ELF-1 (cell line): ENCODE results near the gene MATR3.
"Not testable (repeated sequence)": the region's sequence is repeated elsewhere in the genome, so short reads cannot be mapped to it uniquely, and the experiment has no call there.

Experiments used
- DNase-seq: peaks from one replicate; pipeline ENCODE4 v3.0.0-alpha.2; 2016; ENCODE audit warnings: low read depth, low spot score

MATR3 gene, protein sequence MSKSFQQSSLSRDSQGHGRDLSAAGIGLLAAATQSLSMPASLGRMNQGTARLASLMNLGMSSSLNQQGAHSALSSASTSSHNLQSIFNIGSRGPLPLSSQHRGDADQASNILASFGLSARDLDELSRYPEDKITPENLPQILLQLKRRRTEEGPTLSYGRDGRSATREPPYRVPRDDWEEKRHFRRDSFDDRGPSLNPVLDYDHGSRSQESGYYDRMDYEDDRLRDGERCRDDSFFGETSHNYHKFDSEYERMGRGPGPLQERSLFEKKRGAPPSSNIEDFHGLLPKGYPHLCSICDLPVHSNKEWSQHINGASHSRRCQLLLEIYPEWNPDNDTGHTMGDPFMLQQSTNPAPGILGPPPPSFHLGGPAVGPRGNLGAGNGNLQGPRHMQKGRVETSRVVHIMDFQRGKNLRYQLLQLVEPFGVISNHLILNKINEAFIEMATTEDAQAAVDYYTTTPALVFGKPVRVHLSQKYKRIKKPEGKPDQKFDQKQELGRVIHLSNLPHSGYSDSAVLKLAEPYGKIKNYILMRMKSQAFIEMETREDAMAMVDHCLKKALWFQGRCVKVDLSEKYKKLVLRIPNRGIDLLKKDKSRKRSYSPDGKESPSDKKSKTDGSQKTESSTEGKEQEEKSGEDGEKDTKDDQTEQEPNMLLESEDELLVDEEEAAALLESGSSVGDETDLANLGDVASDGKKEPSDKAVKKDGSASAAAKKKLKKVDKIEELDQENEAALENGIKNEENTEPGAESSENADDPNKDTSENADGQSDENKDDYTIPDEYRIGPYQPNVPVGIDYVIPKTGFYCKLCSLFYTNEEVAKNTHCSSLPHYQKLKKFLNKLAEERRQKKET

DNA sequence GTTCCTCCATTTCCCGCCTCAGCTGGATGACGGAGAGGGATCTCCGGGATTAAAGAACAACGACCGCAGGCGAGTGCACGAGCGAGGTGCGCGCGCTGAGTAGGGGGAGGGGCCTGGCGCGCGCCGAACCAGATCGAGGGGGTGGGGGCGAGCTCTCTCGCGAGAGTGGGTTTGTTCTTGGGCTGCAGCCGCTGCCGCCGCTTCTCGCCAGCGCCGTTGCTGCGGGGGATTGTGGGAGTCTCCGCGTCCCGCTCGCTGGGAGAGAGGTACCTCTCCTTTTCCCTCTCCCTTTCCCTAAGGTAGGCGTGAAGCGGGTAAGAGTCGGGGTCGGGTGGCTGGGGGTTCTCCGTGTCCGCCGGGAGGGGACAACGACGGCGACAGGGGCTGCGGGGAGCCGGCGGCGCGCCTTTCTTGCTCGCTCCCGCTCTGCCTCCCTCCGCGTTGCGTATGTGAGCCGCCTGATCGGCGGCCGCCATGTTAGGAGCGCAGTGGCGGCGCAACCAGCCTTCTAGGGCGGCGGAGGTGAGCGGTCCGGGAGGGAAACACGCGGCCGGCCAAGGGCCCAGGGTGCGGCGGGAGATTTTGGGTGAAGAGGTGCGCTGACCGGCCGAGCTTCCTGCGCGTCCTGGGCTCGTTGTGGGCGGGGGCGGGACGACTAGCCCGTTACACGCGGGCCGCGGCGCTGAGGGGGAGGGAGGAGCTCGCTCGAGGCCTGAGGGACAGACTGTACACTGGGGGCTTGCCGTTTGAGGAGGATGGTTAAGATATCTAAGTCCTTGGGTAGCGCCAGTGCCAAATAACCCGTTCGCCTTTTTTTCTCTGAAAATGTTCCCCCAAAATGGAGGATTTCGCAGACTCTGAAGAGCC, at the start of gene MATR3:
Gene MATR3 (plus strand): TSS at position 234 of the 867 bp plus-strand sequence. CDS start 13,676 bp downstream, outside the sequence.
- DNase-seq: peak; percentile 97

DNA sequence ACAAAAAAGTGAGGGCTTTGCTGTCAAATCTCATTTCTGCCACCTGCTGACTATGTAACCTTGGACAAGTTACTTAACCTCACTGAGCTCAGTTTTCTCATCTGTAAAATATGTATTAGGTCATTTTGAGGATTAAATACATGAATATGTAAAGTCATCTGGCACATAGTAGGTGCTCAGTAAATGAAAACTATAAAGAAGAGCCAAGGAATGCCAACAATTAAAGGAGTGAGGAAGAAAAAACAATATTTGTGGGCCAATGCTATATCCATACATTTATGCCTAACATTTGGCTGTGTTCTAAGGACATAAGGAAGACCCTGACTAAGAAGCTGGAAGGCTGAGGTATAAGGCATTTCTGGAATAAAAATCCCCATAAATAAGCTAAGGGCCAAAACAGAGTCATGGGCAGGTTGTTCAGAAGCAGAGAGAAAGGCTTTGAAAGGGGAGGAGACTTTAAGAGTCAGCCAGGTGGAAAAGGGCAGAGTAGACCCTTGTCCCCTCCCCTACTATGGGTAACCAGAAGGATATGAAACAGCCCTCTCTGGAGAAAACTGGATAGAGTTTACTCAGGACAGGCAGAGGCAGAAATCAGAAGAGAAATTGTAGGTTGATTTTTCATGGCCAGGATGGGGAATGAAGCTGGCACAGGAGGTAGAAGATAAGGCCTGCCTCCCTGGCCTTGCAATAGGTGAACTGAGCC, 47.8 kb upstream of the MATR3 start:
- no peak for DNase-seq

DNA sequence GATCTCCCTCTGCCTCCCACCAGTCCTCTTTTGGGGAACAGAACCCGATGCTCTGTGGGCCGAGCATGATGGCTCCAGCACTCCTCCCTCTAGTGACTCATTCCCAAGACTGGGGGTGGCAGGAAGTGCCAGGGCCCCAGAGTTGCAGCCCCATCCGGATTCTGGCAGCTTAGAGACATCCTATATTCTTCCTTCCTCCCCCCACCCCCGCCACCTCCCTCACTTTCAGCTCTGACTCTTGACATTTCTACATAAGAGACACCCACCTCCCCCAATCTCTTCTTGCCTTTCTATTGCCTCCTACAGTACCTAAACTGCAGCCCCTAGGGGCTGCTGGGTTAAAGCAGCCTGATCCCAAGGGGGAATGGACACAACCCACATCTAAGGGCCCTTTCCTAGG, 47.1 kb upstream of the MATR3 start:
- DNase-seq: no peak

DNA sequence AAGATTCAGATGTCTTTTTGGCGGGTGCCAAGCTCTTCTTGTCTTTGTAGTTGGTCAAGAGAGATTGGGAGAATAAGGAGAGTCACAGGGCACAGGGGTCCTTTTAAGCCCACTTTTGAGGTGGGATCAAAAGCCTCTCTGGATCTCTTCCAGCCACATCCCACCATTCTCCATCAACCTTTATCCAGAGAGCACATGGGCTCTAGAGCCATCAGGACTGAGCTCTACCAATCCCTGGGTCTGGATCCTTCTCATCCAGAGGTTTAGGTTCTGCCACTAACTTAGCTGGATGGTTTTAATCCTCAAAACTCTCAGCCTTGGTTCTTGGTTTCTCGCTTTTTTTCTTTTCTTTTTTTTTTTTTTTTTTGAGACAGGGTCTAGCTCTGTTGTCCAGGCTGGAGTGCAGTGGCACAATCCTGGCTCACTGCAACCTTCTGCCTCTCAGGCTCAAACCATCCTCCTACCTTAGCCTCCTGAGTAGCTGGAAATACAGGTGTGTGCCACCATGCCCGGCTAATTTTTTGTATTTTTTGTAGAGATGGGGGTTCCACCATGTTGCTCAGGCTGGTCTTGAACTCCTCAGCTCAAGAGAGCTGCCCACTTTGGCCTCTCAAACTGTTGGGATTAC, 44.6 kb upstream of the MATR3 start:
- no peak for DNase-seq

DNA sequence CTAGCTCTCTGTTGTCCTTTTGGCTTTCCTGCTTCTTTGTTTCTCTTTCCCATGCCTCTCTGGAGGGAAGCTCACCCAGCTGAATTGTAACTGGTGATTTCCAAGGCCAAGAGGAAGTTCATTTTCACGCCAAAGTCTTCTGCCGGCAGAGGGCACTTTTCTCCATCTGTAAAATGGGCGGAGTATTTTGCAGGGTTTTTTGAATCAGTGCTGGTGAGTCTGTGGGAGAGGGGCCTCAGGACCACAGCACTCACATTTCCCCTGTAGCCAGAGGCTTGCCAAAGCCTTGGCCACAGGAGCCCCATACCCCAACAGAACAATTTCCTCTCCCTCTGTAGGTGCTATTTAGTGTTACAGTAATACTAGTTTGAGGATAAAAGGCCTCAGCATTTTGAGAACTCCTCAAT, 42.3 kb upstream of the MATR3 start:
- no peak for DNase-seq

DNA sequence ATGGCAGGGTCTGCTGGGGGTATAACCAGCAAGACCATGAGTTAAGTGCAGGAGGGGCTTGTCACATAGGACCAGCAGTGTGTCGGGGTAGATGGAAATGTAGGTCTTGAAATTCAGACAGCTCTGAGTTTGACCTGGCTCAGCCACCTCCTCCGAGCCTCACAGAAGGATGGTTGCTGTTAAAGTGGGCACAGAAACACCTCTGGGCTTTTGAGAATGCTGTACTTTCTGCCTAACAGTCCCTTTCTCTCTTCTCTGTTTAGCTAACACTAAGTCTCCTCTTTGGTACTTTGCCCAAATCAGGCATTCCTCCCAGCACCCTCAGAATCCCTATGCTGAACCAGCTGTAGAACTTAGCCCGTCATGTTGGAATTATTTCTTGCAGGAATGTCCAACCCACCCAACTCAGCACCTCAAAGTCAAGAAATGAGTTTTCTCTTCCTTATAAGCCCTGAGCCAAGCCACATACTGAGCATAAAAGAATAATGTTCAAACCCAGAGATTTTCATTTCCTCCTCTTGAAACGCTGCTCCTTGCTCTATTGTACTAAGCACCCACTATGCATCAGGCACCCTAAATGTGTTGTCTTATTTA, 41.7 kb upstream of the MATR3 start:
- DNase-seq: no peak

DNA sequence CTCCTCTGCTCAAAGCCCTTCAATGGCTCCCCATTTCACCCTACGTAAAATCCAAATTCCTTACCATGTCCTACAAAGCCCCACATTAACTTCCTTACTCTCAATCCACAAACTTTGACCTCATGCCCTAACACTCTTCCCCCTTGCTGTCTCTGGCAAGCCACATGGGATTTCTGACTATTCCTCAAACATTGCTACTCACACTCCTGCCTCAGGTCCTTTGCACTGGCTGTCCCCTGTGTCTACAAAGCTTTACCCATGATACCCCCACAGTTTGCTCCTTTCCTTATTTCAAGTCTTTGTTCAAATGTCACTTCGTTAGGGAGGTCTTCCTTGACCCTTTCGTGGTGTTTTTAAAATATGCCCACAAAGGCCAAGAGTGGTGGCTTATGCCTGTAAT, 40.4 kb upstream of the MATR3 start:
- DNase-seq: no peak

DNA sequence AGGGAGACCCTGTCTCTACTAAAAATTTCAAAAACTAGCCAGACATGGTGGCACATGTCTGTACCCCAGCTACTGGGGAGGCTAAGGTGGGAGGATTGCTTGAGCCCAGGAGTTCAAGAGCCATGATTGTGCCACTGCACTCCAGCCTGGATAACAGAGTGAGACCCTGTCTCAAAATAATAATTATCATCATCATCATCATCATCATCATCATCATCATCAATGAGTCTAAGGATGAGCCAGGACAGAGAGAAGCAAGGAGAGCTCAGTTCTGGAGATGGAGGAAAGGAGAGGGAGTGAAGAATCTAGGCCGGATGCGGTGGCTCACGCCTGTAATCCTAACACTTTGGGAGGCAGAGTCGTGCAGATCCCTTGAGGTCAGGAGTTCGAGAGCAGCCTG, 36.7 kb upstream of the MATR3 start:
- DNase-seq: no peak

DNA sequence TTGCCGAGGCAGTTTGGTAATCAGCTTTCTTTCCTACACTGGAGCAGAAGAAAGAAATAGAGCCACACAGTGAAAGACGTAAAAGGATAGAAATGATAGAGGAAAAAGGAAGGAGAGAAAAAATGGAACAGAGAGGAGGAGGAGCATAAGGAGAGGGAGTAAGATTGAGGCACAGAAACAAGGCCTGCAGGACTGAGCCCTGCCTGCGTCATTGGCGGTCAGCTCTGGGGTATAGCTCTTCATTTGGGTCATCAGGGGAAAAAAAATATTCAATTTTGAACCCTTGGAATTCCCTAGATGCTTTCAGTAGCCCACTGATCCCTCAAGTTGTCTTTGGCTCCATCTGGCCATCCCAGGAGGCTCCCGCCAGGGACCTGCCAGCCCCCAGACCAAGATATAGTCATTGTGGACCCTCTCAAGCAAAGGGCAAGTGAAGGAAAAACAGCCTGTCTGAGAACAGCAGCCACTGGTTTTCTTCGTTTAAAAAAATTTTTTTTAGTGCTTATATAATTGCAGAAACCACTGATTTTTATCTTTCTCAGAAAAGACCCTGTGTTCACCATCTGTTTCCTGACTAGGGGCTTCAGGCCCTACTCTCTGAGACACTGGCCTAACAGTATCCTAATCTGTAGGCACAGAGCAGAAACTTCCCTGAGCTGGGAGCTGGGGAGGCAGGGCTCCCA, 31.3 kb upstream of the MATR3 start:
- DNase-seq: no peak

DNA sequence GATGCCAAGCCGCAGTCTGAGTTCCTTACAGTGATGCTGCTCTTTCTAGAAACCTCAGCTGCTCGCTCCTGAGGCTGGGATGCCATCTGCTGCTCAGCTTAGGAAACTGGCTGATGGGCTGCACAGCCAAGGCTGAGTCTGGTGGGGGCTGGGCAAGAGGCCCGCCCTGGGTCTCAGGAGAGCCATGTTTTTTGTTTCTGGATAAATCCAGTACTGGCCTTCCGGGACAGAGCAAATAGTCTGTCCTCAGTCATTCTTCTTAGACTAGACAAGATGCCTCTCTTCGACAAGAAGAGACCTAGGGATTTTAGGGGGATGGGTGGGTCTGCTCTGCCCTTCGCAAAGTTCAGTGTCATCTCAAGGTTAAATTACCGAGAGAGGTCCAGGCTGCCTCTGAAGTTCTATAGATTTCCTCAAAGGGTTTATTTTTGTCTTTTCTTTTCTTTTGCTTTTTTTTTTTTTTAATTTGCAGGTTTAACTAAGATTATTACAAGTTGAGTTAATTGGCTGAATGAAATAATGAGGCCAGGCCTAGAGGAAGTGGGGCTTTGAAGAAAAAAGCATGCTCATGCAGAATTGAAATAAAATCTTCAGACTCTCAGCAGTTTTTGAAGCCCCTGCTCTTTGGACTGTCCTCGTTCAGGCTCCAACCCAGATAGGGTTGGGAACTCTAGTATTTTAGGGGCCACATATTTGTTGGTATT, 30.6 kb upstream of the MATR3 start:
- DNase-seq: peak; percentile 94

DNA sequence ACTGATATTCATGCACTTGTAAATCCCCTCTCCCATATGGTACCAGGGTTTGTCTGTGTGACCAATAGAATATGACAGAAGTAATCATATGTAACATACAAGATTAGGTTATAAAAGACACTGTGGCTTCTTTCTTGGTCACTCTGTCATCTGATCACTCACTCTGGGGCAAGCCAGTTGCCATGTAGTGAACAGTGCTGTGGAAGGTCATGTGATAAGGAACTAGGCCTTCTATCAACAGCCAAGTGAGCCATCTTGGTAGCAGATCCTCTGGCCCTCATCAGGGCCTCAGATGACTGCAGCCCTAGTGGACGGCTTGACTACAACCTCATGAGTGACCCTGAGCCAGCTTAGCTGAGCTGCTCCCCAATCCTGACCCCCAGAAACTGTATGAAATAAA, 30.0 kb upstream of the MATR3 start:
- DNase-seq: no peak

DNA sequence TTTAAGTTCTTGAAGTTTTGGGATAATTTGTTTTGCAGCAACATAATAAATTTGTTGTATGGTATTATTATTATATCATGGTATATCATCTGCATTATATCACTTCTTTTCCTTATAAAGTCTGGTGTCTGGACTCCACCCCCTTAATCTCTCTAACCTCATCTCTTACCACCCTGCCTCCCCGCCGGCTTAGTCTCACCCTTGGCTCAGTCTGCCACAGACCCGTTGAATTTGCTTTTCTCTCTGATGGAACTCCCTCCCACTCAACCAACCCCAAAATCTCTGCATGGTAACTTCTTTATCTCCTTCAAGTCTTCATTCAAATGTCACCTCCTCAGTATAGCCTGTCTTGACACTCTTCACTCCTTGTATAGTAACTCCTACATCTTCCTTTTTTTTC, 29.6 kb upstream of the MATR3 start:
- no peak for DNase-seq

DNA sequence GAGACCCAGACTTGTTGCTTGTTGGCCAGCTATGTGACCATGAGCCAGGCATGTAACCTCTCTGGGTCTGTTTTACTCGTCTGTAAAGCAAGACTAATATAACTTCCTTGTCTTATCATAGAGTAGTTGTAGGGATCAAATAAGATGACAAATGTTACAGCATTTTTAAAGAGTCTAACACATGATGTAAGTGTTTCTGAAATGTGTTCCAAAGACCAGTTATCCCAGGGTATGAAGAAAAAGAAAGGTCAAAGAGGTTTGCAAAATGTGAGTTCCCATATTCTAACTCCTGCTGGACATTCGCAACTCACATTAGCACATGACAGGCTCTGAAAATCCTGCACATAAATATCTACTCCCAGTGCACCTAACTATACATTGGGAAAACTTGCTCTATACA, 28.5 kb upstream of the MATR3 start:
- no peak for DNase-seq

DNA sequence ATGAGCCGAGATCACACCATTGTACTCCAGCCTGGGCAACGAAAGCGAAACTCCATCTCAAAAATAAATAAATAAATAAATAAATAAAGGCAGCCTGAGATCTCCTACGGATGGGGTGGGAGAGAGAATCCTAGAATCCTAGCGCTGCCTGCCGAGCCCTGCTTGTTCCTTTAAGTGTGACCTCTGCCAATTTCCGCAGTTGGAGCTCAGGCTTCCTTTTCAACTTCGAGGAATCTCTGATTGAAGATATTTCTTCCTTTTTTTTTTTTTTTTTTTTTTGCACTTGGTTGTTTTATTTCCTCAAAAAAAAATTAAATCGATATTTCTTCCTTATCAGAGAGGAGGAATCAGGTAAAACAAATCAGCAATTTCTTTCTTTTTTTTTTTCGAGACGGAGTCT, 27.3 kb upstream of the MATR3 start:
- DNase-seq: no peak

DNA sequence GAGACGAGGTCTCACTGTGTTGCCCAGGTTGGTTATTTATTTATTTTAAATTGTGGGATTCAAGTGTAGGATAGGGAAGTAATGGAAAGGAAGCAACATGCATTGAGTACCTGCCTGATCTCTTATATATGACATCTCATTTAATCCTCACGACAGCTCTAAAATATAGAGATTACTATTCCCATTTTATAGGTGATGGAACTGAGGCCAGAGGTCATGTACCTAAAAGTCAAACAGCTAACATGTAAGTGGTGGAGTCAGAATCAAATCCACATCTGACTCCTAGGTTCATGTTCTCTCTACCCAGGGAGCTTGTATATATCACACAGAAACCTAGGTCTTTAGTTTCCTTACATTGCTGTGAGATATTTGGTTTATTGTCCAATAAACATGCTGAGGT, 26.1 kb upstream of the MATR3 start:
- DNase-seq: no peak

DNA sequence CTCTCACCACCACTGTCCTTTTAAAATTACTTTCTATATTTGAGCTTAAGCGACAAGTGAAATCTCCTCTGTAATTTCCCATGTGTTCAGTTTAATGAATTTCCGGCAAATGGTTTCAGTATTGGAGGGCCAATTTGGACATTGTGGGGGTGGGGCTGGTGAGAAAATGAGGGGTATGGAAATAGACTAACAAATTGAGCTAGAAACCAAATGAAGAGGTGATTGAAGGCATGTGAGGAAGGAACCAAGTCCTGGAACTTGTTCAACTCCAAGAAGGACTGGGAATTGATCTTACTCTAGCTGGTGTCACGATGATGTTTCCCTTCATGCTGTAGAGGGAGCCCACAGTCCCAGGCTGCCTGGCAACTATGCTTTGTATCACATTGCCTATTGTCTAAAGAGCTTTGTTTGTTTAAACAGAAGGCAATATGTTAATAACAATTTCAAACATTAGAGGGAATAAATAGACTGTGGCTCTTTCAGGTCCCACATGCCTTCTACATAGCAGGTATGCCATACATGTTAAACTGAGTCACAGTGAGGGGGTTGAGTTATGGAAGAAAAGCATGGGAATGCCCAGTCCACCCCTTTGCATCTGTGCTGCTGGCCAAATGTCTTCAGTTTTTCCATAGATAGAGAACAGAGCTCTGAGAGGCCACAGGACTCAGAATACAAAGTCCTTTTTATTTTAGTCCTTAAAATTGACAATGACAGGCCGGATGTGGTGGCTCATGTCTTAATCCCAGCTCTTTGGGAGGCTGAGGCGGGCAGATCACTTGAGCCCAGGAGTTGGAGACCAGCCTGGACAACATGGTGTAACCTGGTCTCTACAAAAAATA, 25.0 kb upstream of the MATR3 start:
- DNase-seq: no peak

DNA sequence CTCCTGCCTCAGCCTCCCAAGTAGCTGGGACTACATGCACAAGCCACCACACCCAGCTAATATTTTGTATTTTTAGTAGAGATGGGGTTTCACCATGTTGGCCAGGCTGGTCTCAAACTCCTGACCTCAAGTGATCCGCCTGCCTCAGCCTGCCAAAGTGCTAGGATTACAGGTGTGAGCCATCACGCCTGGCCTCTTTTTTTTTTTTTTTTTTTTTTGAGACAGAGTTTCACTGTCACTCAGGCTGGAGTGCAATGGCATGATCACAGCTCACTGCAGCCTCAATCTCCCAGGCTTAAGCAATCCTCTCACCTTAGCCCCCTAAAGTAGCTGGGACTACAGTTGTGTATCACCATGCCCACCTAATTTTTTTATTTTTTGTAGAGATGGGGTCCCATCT, 22.8 kb upstream of the MATR3 start:
- DNase-seq: not testable (repeated sequence)
